HPDE6-E6E7 (cell line): ENCODE measurements around the gene BCAS4.
"Not testable (repeated sequence)": the region's sequence is repeated elsewhere in the genome, so short reads cannot be mapped to it uniquely, and the experiment has no call there.

Experiments
- DNase-seq: peaks from one replicate; pipeline ENCODE4 v3.0.0; 2011; ENCODE audit warnings: missing footprints; ENCODE audit errors: extremely low spot score

Gene BCAS4

DNA sequence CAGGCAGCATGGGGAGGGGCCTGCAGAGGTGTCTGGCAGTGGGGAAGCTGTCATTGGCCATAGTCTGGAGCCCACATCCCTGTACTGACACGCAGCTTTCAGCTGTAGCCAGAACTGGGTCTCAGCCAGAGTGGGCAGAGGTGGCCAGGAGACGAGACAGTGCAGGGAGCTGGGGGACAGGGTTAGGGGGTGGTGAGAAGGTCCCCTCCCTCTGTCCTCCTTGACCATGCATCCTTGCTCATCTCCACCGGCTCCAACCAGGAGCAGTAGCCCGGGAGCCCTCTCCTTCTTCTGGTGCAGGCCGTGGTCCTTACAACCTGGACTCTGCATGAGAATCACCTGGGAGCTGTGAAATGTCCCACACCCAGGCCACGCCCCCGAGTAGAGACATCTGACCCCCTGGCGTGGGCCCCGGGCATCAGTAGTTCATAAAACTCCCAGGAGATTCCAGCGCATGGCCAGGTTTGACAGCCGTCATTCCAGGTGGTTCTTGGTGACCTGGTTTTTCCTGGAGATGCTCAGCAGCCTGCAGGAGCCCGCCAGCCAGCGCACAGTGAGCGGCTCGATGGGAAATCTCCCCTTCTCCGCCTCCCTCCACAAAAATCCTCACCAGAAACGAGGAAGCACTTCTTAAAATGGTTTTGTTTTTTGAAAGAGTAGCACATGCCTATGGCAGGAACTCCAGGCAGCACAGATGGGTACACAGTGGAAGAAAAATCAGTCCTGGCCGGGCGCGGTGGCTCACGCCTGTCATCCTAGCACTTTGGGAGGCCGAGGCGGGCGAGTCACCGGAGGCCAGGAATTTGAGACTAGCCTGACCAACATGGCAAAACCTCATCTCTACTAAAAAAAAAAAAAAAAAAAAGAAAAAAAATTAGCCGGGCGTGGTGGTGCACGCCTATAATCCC, 80.2 kb downstream of the BCAS4 start:
- DNase-seq, result no peak

DNA sequence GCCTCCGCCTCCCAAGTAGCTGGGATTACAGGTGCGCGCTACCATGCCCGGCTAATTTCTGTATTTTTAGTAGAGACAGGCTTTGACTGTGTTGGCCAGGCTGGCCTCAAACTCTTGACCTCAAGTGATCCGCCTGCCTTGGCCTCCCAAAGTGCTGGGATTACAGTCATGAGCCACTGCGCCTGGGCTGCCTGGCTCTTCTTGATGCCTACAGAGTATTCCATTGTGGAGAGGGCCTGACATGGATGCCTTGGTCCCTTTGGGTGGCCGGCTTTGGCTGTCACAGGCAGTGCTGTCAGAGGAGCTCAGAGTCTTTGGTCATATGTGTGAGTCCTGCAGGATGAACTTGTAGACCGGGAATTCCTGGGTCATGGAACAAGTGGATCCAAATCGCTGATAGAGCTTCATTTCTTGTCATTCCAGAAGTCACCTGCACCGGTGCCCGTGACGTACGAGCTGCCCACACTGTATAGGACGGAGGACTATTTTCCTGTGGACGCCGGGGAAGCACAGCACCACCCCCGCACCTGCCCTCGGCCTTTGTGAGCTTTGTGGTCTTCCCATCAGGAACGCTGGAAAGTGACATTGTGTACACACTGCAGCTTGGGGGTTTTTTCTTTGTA, 81.3 kb downstream of the BCAS4 start:
- DNase-seq, result no peak

- DNase-seq, result no peak
Observed at GRCh38 chr20:50876816-50877215, 82.0 kb downstream of the BCAS4 start.

- no peak for DNase-seq
Observed at GRCh38 chr20:50877232-50877743, 82.4 kb downstream of the BCAS4 start.

DNA sequence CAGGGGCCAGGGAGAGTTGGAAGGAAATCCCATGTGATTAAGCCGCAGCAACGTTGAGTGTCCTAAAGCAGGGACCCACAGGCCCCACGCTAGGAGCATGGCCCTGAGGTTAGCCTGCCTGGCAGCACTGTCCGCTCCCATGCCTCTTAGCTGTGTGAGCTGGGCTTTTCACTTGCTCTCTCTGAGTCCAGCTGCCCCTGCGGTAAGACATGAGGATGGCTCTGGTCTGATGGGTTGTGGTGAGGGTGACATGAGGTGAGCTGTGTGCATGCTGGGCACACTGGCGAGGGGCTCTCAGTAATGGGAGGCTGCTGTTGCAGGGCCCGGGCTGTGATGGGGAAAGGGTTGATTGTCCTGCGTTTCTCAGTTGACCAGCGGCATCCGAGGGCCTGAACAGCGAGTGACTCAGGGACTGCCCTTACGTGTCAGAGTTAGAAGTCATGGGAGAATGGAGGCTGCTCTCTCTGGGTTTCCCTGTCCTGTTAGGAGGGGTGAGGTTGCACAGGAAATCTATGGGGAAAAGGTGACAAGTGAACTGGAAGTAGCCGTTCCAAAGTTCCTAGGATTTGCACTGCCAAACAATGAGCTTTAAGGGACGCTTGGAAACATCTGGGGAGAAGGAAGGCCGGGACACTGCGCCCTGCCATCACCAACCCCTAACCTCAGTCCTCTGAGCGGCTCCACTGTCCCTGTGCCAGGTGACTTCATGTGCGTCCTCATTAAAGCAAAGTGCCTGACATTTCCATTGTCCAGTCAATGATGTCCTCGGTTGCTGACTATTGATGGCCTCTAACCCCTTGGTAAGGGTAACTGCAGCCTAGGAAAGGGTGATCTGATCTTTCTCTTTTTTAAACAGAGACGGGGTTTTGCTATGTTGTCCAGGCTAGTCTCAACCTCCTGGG, 85.0 kb downstream of the BCAS4 start:
- DNase-seq, result no peak

DNA sequence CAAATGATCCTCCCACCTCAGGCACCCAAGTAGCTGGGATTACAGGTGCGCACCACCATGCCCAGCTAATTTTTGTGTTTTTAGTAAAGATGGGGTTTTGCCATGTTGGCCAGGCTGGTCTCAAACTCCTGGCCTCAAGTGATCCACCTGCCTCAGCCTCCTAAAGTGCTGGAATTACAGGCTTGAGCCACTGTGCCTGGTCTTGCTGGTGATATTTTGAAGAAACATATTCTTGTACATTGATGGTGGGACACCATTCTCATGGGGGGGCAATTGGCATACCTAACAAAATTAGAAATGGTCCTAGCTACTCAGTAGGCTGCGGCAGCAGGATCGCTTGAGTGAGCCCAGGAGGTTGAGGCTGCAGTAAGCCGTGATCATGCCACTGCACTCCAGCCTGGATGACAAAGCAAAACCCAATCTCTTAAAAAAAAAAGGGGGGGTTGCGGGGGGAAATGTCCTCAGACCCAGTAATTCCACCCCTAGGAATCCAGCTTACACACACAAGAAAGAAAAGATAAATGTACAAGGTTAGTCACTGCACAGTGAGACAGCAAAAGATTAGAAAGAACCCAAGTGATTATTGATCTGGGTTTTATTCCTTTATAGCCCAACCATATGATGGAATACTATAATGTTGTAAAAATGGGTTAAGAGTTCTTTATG, 87.0 kb downstream of the BCAS4 start:
- not testable (repeated sequence) for DNase-seq

DNA sequence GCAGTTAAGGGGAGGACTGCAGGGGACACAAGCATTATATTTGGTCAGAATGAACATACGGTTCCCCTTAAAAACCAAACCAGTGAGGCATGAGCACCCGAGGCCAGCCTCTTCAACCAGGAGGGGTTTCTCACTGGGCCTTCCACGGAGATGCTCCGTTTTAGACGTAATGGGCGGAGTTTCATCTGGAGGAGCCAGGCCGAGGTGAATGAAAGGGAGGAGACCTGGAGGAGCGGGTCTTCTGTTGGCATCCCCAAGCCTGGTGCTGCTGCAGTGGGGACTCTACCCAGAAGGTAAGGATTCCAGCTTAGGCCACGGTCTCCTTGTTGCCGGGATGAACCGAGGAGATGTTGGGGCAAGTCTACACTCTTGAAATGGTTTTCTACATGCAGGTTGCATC, 89.0 kb downstream of the BCAS4 start:
- DNase-seq, result no peak

DNA sequence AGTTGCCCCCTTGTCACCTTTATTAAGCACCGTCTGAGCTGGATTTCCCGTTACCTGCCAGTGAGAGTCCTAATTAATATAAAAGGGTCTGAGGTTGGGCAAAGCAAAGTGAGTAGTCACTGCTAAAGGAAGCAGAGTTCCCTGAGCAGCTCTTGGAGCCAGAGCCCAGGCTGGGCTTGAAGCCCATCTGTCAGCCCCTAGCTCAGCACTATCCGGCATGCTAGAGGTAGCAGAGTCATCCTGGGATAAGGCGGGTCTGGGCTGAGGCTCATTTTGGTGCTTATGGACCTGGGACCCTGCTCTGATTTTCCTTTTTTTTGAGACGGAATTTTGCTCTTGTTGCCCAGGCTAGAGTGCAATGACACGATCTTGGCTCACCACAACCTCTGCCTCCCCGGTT, 90.2 kb downstream of the BCAS4 start:
- DNase-seq, result no peak

DNA sequence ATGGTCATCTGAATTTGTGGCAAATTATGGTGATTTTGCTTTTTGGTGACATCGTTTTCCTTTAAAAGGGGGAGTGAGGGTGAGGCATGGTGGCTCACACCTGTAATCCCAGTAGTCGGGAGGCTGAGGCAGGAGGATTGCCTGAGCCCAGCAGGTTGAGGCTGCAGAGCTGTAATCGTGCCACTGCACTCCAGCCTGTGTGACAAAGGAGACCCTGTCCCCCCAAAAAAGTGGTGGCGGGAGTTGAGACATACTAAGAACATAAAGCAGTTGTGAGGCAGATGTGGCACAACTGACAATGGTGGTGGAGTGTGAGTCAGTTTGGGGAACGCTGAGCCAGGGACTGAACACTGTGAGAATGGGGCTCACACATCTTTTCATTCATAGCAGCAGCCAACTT, 90.9 kb downstream of the BCAS4 start:
- DNase-seq, result no peak

GRCh38 chr20:50886184-50886790, 91.4 kb downstream of the BCAS4 start:
- no peak for DNase-seq

- no peak for DNase-seq
Observed at GRCh38 chr20:50887576-50887975, 92.7 kb downstream of the BCAS4 start.

- DNase-seq, result no peak
Observed at GRCh38 chr20:50891138-50891537, 96.3 kb downstream of the BCAS4 start.

GRCh38 chr20:50892394-50892793, 97.5 kb downstream of the BCAS4 start:
- DNase-seq, result no peak

DNA sequence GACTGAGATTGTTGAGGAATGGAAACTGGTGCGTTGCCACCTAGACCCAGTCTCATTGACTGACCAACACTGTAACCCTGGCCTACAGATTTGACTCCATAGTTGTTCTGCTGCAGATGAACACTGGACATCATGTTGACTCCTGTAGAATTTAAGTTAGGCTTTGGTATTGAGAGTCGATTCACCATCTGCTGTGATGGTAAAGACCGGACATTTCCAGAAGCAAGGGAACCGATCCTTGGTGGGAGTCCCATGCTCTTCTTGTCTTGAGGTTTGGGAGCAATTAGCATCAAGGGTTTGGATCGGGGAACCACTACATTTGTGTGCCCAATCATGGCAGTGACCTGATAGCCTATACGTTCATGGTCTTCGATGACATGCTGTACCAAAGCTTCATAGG, 98.8 kb downstream of the BCAS4 start:
- DNase-seq, result no peak

GRCh38 chr20:50895111-50895830, 100.4 kb downstream of the BCAS4 start:
- no peak for DNase-seq

DNA sequence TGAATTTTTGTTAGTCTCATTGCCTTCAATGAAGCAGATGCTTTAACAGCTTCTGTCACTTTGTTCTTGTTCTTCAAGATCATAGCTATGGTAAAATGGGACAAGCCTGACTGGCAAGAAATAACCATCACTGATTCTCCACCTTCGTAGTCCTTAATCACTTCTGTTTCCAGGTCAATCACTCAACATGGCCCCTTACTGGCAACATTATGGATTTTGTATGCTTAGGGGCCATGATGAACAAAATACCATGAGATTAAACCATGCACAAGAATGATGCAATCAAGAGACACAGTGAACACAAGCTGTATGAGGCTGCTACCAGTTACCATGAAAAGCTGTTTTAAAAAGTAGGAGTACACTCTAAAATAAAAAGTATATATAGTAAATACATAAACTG, 103.6 kb downstream of the BCAS4 start:
- no peak for DNase-seq

- DNase-seq, result no peak
Observed at GRCh38 chr20:50900261-50900660, 105.4 kb downstream of the BCAS4 start.

DNA sequence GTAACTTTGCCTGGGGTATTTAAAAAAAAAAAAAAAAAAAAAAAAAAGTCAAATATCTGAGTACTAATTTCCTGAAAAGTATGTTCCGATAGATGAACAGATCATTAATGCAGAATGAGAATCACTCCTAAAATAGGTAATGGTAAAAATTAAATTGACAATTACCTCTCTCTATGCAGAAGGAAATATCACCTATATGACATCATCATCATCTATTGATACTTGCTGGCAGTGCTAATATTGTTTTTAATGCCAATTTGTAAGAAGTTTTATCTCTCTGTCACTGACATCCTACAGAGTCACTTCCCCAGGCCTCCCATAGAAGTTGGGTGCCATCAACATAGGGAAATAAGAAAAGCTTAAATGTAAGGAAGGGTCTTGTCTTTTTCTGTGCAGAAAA, 106.4 kb downstream of the BCAS4 start:
- no peak for DNase-seq

GRCh38 chr20:50903353-50904051, 108.6 kb downstream of the BCAS4 start:
- DNase-seq, result no peak

GRCh38 chr20:50904067-50904570, 109.3 kb downstream of the BCAS4 start:
- DNase-seq, result no peak
